ENCODE results near the gene MAP3K6.

Gene MAP3K6

GRCh38 chr1:27330786-27331185 is 36.0 kb downstream of the MAP3K6 start:
- Histone ChIP-seq H3K27me3 (ENCODE audit: insufficient read depth, low read depth, severe bottlenecking) (no peaks in the 10 kb centered on the region), H3K27ac (no peak overlapping the region), H3K36me3 (peaks cover 52% of the 10 kb centered on the region), H3K4me3 (ENCODE audit: low read depth, low read length) (no peak overlapping the region), H3K9me3 (ENCODE audit: severe bottlenecking) (no peaks in the 10 kb centered on the region)
- no peak for TF ChIP-seq CTCF (IDR thresholded peaks at IDR 0.05; ENCODE audit: low read depth, low read length)
- DNase-seq, result no peak

GRCh38 chr1:27327964-27328363 is 38.8 kb downstream of the MAP3K6 start:
- Histone ChIP-seq H3K4me3 (ENCODE audit: low read depth, low read length) (no peak overlapping the region), H3K36me3 (peaks cover 57% of the 10 kb centered on the region), H3K27ac (peak overlapping the region; percentile 64), H3K27me3 (ENCODE audit: insufficient read depth, low read depth, severe bottlenecking) (no peaks in the 10 kb centered on the region), H3K9me3 (ENCODE audit: severe bottlenecking) (no peaks in the 10 kb centered on the region)
- TF ChIP-seq CTCF (IDR thresholded peaks at IDR 0.05; ENCODE audit: low read depth, low read length), result no peak
- DNase-seq, result no peak

GRCh38 chr1:27325286-27325685 is 41.5 kb downstream of the MAP3K6 start:
- peaks cover 44% of the 10 kb centered on the region for H3K36me3 ChIP-seq
- H3K27me3 ChIP-seq (ENCODE audit: insufficient read depth, low read depth, severe bottlenecking), result no peaks in the 10 kb centered on the region
- no peak overlapping the region for H3K4me3 ChIP-seq (ENCODE audit: low read depth, low read length)
- no peak for TF ChIP-seq CTCF (IDR thresholded peaks at IDR 0.05; ENCODE audit: low read depth, low read length)
- no peak overlapping the region for H3K27ac ChIP-seq
- DNase-seq, result no peak
- H3K9me3 ChIP-seq (ENCODE audit: severe bottlenecking), result no peaks in the 10 kb centered on the region

GRCh38 chr1:27322569-27323240 is 44.1 kb downstream of the MAP3K6 start:
- DNase-seq, result no peak
- no peak for TF ChIP-seq CTCF (IDR thresholded peaks at IDR 0.05; ENCODE audit: low read depth, low read length)
- peak overlapping the region; percentile 85 for H3K27ac ChIP-seq
- peaks cover 27% of the 10 kb centered on the region for H3K36me3 ChIP-seq
- H3K27me3 ChIP-seq (ENCODE audit: insufficient read depth, low read depth, severe bottlenecking), result no peaks in the 10 kb centered on the region
- H3K9me3 ChIP-seq (ENCODE audit: severe bottlenecking), result no peaks in the 10 kb centered on the region
- peak overlapping the region; percentile 100 for H3K4me3 ChIP-seq (ENCODE audit: low read depth, low read length)

DNA sequence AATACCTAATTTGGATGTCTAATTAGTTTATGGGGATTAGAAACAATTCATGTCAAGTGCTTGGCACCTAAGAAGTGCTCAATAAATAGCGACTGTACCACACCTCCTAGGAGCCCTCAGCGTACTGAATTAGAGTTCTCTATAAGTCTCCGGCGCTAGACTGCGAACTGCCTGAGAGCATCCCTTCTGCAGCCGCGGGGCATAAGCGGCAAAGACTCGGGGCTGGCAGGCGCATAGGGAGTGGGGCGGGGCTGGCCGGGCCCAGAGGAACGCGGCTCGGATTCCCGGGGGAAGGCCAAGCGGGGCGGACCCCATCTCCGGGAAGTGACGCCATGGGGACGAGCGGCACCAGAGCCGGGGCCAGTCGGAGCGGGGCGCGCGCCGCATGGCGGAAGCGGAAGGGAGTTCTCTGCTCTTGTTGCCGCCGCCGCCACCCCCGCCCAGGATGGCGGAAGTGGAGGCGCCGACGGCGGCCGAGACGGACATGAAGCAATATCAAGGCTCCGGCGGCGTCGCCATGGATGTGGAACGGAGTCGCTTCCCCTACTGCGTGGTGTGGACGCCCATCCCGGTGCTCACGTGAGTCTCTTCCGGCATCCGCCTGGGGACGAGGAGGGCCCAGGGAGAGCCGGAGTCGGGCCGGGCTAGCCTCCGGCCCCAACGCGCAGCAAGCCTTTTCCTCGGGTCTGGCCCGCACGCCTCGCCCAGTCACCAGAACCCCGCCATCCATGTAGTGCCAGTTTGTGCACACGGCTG is 44.8 kb downstream of the MAP3K6 start, which contains the start of gene TMEM222:
Gene TMEM222, plus strand, starts transcription at position 351 of the 756 bp plus-strand sequence. Its CDS starts 35 bp downstream, at position 386.
- no peak for TF ChIP-seq CTCF (IDR thresholded peaks at IDR 0.05; ENCODE audit: low read depth, low read length)
- H3K27ac ChIP-seq, result peak within 1 kb of the TSS; percentile 85
- DNase-seq, result peak; percentile 96
- H3K36me3 ChIP-seq, result peaks cover 27% of the 10 kb centered on the region
- peak within 1 kb of the TSS; percentile 100 for H3K4me3 ChIP-seq (ENCODE audit: low read depth, low read length)
- no peaks in the 10 kb centered on the region for H3K27me3 ChIP-seq (ENCODE audit: insufficient read depth, low read depth, severe bottlenecking)
- H3K9me3 ChIP-seq (ENCODE audit: severe bottlenecking), result no peaks in the 10 kb centered on the region
